Endothelial cell of hepatic sinusoid (primary cell): ENCODE data around the gene NPIPA5.
"Not testable (repeated sequence)": the region's sequence is repeated elsewhere in the genome, so short reads cannot be mapped to it uniquely, and the experiment has no call there.

Source experiments
- in situ Hi-C: cut with HindIII; loops from 2 replicates; pipeline ENCODE4 v1.10.0; 2017; ENCODE audit warnings: low sequenced_read_pairs

Gene NPIPA5

GRCh38 chr16:15378194-15378593 lies at the start of gene NPIPA5:
Gene NPIPA5, minus strand, starts transcription at chr16:15378294. Its CDS starts 0 bp downstream, at chr16:15378294.
- in situ Hi-C loops, result not testable (repeated sequence)

GRCh38 chr16:15427648-15428239 lies 49.6 kb upstream of the NPIPA5 start:
- in situ Hi-C loops, result no loop called here

GRCh38 chr16:15426796-15427195 lies 48.7 kb upstream of the NPIPA5 start:
- in situ Hi-C loops, result no loop called here

GRCh38 chr16:15425861-15426260 lies 47.8 kb upstream of the NPIPA5 start:
- in situ Hi-C loops, result no loop called here

GRCh38 chr16:15422222-15422621 lies 44.1 kb upstream of the NPIPA5 start:
- in situ Hi-C loops, result no loop called here

GRCh38 chr16:15421696-15422095 lies 43.6 kb upstream of the NPIPA5 start:
- in situ Hi-C loops, result not testable (repeated sequence)

GRCh38 chr16:15418206-15418605 lies 40.1 kb upstream of the NPIPA5 start:
- in situ Hi-C loops, result no loop called here

GRCh38 chr16:15417197-15417596 lies 39.1 kb upstream of the NPIPA5 start:
- in situ Hi-C loops, result no loop called here

GRCh38 chr16:15415511-15415985 lies 37.5 kb upstream of the NPIPA5 start:
- in situ Hi-C loops, result no loop called here

- in situ Hi-C loops, result not testable (repeated sequence)
Measured at GRCh38 chr16:15409476-15409875, 31.4 kb upstream of the NPIPA5 start.

- in situ Hi-C loops, result not testable (repeated sequence)
Measured at GRCh38 chr16:15407756-15408155, 29.7 kb upstream of the NPIPA5 start.

- in situ Hi-C loops, result no loop called here
Measured at GRCh38 chr16:15404792-15405191, 26.7 kb upstream of the NPIPA5 start.

GRCh38 chr16:15404091-15404490 lies 26.0 kb upstream of the NPIPA5 start:
- in situ Hi-C loops, result not testable (repeated sequence)

GRCh38 chr16:15403392-15403995 lies 25.4 kb upstream of the NPIPA5 start:
- in situ Hi-C loops, result no loop called here

GRCh38 chr16:15401972-15402371 lies 23.9 kb upstream of the NPIPA5 start:
- in situ Hi-C loops, result no loop called here

- in situ Hi-C loops, result not testable (repeated sequence)
Measured at GRCh38 chr16:15400314-15400713, 22.2 kb upstream of the NPIPA5 start.

- in situ Hi-C loops, result no loop called here
Measured at GRCh38 chr16:15399317-15399716, 21.2 kb upstream of the NPIPA5 start.

- in situ Hi-C loops, result no loop called here
Measured at GRCh38 chr16:15398618-15399316, 20.7 kb upstream of the NPIPA5 start.

- in situ Hi-C loops, result no loop called here
Measured at GRCh38 chr16:15396948-15397594, 19.0 kb upstream of the NPIPA5 start.

- in situ Hi-C loops, result not testable (repeated sequence)
Measured at GRCh38 chr16:15396509-15396829, 18.4 kb upstream of the NPIPA5 start.

GRCh38 chr16:15395631-15396508 lies 17.8 kb upstream of the NPIPA5 start, which contains the start of gene MPV17L:
Gene MPV17L, plus strand, starts transcription at chr16:15395754. Its CDS starts 144 bp downstream, at chr16:15395898.
- in situ Hi-C loops, result not testable (repeated sequence)
